Suppressor macrophage treated with lipopolysaccharide for 4 hours (primary cell): Measurements from ENCODE around the gene GJA8.
"Not testable (repeated sequence)": the region's sequence is repeated elsewhere in the genome, so short reads cannot be mapped to it uniquely, and the experiment has no call there.

Experiments used
- DNase-seq: peaks from one replicate; pipeline ENCODE4 v3.0.0-alpha.2; 2020

Gene GJA8

DNA sequence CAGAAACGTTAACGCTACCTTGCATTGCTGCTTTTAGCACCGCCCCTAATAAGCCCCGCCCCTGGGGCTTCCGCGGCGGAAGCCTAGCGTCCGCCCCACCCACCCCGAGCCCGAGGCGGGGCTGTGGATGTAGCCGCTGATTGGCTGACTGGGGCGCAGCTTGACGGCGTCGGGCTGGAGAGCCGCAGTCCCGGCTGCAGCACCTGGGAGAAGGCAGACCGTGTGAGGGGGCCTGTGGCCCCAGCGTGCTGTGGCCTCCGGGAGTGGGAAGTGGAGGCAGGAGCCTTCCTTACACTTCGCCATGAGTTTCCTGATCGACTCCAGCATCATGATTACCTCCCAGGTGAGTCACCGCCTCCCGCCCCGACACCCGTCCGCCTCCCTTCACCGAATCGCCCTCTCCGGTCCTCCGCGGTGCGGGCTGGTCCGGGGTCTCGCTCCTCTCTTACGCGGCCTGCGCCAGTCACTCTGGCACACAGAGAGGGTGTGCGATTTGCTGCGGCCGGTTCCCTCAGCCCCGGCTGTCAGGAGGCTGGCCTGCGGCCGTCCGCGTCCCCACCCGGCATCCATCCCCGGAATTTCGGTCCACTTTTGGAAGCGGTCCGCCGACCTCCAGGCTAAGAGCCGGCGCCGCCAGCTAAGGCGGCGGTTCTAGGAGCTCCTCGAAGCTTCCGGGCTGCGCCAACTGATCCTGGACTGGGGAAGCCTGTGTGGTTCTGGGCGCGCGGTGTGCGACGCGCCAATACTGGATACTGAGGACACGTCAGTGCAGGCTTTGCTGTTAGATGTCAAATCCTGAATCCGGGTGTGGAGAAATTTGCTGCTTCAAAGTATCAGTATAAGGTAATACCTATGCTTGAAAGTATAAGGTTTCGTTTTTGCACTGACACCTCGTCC is 25.9 kb downstream of the GJA8 start, which contains the start of gene GPR89B:
TSS of gene GPR89B (plus strand) at position 185 of the 897 bp plus-strand sequence. CDS start at position 302, 117 bp downstream.
- peak; percentile 91 for DNase-seq

DNA sequence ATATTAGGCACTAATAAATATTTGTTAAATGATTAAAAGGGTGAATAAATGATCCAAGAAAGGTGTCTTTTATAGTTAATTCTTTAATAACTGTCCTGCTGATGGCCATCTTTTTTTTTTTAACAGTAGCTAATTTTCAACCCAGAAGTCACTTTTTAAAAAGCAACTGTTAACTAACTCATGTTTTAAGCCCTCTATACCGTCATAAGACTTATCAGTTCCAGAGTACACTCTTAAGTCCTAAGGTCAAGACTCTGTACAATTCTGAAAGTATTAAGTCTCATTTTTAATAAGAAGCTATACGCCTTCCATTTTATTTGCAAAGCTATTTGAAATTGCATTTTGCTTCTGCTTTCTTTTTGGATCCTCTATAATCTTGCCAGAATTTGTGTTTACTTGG is 28.5 kb downstream of the GJA8 start:
- DNase-seq = not testable (repeated sequence)

DNA sequence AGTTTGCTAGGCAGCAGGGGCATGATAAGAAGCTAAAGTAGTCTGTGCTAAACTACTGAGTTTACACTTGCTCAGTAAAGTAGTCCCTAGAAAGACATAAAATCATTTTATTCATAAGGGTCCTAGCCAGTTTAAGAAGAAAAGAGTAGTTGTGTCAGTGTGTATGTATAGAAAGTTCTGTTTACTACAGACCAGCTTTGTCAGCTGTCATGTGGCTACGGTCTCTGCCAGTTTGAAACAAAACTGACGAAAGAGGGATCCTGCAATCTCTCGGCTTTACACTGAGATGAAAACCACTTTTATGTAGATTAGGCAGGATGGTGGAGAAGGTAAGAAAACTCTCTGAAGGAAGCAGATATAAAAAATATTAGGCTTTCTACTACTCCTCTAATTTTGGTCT is 32.7 kb downstream of the GJA8 start:
- DNase-seq = not testable (repeated sequence)

DNA sequence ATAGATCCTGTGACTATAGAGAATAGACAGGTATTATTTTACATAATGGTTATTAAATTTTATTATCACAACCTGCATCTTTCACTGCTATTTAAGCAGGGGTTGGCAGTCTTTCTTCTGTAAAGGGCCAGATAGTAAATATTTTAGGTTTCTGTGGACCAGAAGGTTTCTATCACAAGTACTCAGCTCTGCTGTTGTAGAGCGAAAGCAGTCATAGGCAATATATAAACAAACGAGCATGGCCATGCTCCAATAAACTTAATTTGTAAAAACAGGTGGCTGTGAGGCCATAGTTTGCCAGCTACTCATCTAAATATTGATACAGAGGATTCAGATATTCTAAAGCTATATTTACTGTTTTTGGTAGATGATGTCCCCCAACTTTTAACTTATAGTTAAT is 37.9 kb downstream of the GJA8 start:
- DNase-seq = not testable (repeated sequence)

DNA sequence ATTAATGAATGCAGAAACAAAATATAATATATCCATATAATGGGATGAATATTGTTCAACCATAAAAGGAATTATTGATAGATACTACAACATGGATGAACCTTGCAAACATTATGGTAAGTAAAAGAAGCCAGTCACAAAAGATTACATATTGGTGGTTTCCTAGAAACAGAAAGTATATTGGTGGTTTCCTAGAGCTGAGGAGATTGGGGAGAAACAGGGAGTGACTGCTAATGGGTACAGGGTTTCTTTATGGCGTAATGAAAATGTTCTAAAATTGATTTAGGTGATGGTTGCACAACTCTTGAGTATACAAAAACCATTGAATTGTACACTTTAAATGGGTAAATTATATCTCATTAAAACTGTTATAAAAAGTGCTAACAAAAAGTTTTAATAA is 40.0 kb downstream of the GJA8 start:
- DNase-seq = not testable (repeated sequence)

DNA sequence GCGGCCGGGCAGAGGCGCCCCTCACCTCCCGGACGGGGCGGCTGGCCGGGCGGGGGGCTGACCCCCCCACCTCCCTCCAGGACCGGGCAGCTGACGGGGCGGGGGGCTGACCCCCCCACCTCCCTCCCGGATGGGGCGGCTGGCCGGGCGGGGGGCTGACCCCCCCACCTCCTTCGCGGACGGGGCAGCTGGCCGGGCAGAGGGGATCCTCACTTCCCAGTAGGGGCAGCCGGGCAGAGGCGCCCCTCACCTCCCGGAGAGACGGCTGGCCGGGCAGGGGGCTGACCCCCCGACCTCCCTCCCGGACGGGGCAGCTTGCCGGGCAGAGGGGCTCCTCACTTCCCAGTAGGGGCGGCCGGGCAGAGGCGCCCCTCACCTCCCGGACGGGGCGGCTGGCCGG is 46.9 kb downstream of the GJA8 start:
- DNase-seq = not testable (repeated sequence)
